Left ventricle myocardium inferior (tissue), 1 donor: ENCODE data around the gene NAA25. TPM values are rescaled to one million over a fixed set of nuclear protein-coding genes. Genes with fewer than 3 reads are reported as not detected.

Experiments
- DNase-seq: peaks from one replicate; pipeline ENCODE4 v3.0.0-alpha.2; 2020
- H3K27ac ChIP-seq: fragments of 200-600 bp; replicated peaks from 2 replicates; pipeline ENCODE4 v1.8.0; 2021
- H3K27me3 ChIP-seq: fragments of 200-600 bp; 2 replicates; pipeline ENCODE4 v1.8.0; 2021; ENCODE audit warnings: low read depth
- H3K36me3 ChIP-seq: fragments of 200-600 bp; 2 replicates; pipeline ENCODE4 v1.8.0; 2021
- H3K4me1 ChIP-seq: fragments of 200-600 bp; 2 replicates; pipeline ENCODE4 v1.8.0; 2021
- H3K4me3 ChIP-seq: fragments of 200-600 bp; 2 replicates; pipeline ENCODE4 v1.8.0; 2021; ENCODE audit warnings: mild to moderate bottlenecking, moderate library complexity
- H3K9me3 ChIP-seq: fragments of 200-600 bp; replicated peaks from 2 replicates; pipeline ENCODE4 v1.8.0; 2021
- intact Hi-C: fragments of 100-400 bp; cut with micrococcal nuclease; formaldehyde crosslinking; loops from one replicate; pipeline ENCODE4 v1.11.0; 2022
- total RNA-seq: library from RNA; stranded (reverse); fragmentation: NEBNext Ultra II Directional; extraction: Animal tissue kit (Norgen Biotek cat#: 25700); gene quantifications from one replicate; pipeline ENCODE4 v1.2.1, GENCODE V29; 2021
- TF ChIP-seq, protein P1 (sequence below): fragments of 200-600 bp; IDR thresholded peaks from 2 replicates; pipeline ENCODE4 v1.8.0; 2021; ENCODE audit warnings: antibody characterized with exemption, mild to moderate bottlenecking, borderline replicate concordance
- donor health status: DM: no; HTN: yes; CAD: no; lungs with severe emphysema.

Gene NAA25
- total RNA-seq, 1 donor from 2014 or later: 13.7 TPM

DNA sequence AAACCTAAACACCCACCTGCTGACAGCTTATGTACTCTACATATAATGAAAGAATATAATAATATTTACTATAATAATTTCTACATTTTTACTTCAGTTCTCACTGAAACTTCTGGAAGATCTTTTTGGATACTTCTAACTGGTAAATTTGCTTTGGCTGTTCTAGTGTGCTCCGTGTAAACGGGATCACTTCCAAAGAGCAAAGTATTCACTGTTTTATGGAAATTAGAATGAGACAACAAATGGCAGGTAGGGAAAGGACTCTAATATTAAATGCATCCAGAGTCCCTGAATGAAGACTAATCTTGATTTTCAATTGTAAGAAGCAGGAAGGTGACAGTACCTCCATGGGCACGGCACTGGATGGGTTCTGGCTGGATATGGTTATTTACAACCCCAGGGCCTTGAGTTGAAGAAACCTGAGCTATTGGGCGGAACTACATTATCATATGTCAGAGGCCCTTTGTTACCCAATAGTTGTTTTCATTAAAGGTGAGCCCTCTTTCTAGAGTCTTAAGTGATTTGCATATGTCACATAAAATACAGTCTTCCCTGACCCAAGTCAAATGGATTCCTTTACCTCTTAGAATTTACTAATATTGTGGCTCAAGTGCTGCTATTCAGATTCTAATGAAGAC, 84.7 kb downstream of the NAA25 start:
- H3K27me3 ChIP-seq: no peaks in the 10 kb centered on the region
- intact Hi-C loops: no loop called here
- H3K4me1 ChIP-seq: peaks cover 4% of the 10 kb centered on the region
- no peak overlapping the region for H3K4me3 ChIP-seq
- H3K9me3 ChIP-seq: no peaks in the 10 kb centered on the region
- TF ChIP-seq, protein P1, sequence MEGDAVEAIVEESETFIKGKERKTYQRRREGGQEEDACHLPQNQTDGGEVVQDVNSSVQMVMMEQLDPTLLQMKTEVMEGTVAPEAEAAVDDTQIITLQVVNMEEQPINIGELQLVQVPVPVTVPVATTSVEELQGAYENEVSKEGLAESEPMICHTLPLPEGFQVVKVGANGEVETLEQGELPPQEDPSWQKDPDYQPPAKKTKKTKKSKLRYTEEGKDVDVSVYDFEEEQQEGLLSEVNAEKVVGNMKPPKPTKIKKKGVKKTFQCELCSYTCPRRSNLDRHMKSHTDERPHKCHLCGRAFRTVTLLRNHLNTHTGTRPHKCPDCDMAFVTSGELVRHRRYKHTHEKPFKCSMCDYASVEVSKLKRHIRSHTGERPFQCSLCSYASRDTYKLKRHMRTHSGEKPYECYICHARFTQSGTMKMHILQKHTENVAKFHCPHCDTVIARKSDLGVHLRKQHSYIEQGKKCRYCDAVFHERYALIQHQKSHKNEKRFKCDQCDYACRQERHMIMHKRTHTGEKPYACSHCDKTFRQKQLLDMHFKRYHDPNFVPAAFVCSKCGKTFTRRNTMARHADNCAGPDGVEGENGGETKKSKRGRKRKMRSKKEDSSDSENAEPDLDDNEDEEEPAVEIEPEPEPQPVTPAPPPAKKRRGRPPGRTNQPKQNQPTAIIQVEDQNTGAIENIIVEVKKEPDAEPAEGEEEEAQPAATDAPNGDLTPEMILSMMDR: no peak
- H3K36me3 ChIP-seq: peaks cover 63% of the 10 kb centered on the region
- H3K27ac ChIP-seq: no peak overlapping the region
- no peak for DNase-seq

GRCh38 chr12:112022241-112023016, 86.2 kb downstream of the NAA25 start:
- intact Hi-C loops: no loop called here
- H3K27ac ChIP-seq: no peak overlapping the region
- TF ChIP-seq, protein P1: no peak
- no peak overlapping the region for H3K4me3 ChIP-seq
- no peaks in the 10 kb centered on the region for H3K27me3 ChIP-seq
- H3K4me1 ChIP-seq: peaks cover 11% of the 10 kb centered on the region
- no peaks in the 10 kb centered on the region for H3K9me3 ChIP-seq
- no peak for DNase-seq
- H3K36me3 ChIP-seq: peaks cover 53% of the 10 kb centered on the region

DNA sequence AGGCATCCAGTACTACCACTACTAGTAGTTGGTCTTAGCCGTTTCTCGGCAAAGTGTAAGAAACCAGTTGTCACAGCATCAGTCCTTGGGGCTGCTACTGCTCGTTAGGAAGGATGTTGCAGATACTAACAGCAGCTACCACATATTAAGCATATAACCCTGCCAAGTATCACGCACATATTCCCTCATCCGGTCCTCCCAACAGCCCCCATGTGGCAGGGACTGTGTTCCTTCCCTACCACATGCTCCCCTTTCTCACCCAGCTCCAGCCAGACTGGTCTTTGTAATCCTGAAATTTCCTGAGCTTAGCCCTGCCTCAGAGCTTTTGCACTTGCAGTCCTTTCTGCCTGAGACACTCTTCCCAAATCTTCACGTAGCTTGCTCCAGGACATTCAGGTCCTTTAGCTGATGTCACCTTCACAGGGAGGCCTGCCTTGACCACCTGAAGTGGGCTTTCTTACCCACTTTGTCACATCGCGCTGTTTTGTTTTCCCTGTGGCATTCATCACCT, 87.6 kb downstream of the NAA25 start:
- no peaks in the 10 kb centered on the region for H3K9me3 ChIP-seq
- H3K4me3 ChIP-seq: no peak overlapping the region
- H3K27me3 ChIP-seq: no peaks in the 10 kb centered on the region
- TF ChIP-seq, protein P1: no peak
- H3K36me3 ChIP-seq: peaks cover 62% of the 10 kb centered on the region
- no peak overlapping the region for H3K27ac ChIP-seq
- intact Hi-C loops: no loop called here
- no peak for DNase-seq
- peaks cover 20% of the 10 kb centered on the region for H3K4me1 ChIP-seq

- intact Hi-C loops: no loop called here
- TF ChIP-seq, protein P1: no peak
- peaks cover 55% of the 10 kb centered on the region for H3K36me3 ChIP-seq
- H3K27ac ChIP-seq: no peak overlapping the region
- H3K27me3 ChIP-seq: no peaks in the 10 kb centered on the region
- no peak overlapping the region for H3K4me3 ChIP-seq
- no peak for DNase-seq
- no peaks in the 10 kb centered on the region for H3K9me3 ChIP-seq
- H3K4me1 ChIP-seq: peaks cover 33% of the 10 kb centered on the region
Measured at GRCh38 chr12:112018571-112019237, 89.9 kb downstream of the NAA25 start.

DNA sequence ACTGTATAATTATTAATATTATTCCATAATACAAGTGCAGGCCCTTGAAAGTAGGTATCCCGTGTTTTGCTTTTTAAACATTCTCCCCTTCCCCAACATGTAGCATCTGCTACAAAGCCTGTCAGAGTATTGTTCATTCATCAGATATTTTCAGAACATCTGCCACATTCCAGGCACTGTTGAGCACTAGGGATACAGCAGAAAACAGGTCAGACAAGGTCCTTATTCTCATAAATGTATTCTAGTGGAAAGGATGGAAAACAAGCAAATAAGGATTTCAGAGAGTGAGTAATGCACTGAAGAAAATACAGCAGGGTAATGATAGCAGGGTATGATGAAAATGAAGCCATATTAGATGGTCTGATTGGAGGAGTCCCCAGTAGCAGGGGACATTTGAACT, 91.5 kb downstream of the NAA25 start:
- intact Hi-C loops: no loop called here
- no peak overlapping the region for H3K27ac ChIP-seq
- DNase-seq: no peak

More for the DNA sequence above, 91.5 kb downstream of the NAA25 start:
- TF ChIP-seq, protein P1: no peak
- Histone ChIP-seq H3K9me3 (no peaks in the 10 kb centered on the region), H3K36me3 (peaks cover 38% of the 10 kb centered on the region), H3K27me3 (no peaks in the 10 kb centered on the region), H3K4me3 (no peak overlapping the region), H3K4me1 (peaks cover 45% of the 10 kb centered on the region)
